ENCODE data around the gene RSPO3. TPM values are rescaled to one million over a fixed set of nuclear protein-coding genes. Genes with fewer than 3 reads are reported as not detected.

RSPO3 gene
- polyA plus RNA-seq, 1 of the 3 experiments (the other 2 are of a cell fraction): not detected

GRCh38 chr6:127178746-127179145 lies 60.3 kb downstream of the RSPO3 start:
- TF ChIP-seq MEF2A (IDR thresholded peaks at IDR 0.05; ENCODE audit: borderline replicate concordance, low read depth) (no peak), FOSL2 (IDR thresholded peaks at IDR 0.05; ENCODE audit: borderline replicate concordance, low read depth) (no peak), TCF12 (IDR thresholded peaks at IDR 0.05) (no peak), NRF1 (IDR thresholded peaks at IDR 0.05; ENCODE audit: low read depth, low read length) (no peak), CHD2 (IDR thresholded peaks at IDR 0.05; ENCODE audit: low read length, partially characterized antibody) (no peak)
- WGBS (ENCODE audit: low lambda C conversion rate): 0% methylated on average over 1 of the region's 1 CpG
- H3K36me3 ChIP-seq (replicated peaks in 1 of 2; ENCODE audit: control insufficient read depth in 1 of 2, insufficient read depth in 2 of 2, low read length in 1 of 2): no peaks in the 10 kb centered on the region
- H3F3A ChIP-seq (replicated peaks; ENCODE audit: insufficient read depth): no peaks in the 10 kb centered on the region
- H3K4me1 ChIP-seq (ENCODE audit: control insufficient read depth in 1 of 2, insufficient read depth in 2 of 2, low read depth in 1 of 2, low read length in 1 of 2): no peaks in the 10 kb centered on the region; a peak in 1 of 4 replicates
- H3K27ac ChIP-seq (ENCODE audit: low read depth in 2 of 2, low read length in 1 of 2): no peak overlapping the region
- no peaks in the 10 kb centered on the region for H3K79me2 ChIP-seq (ENCODE audit: insufficient read depth)
- no peak overlapping the region for H3K9ac ChIP-seq
- no peak overlapping the region for H3K4me2 ChIP-seq
- DNase-seq: no peak
- no peak overlapping the region for H3K4me3 ChIP-seq (ENCODE audit: low read depth in 2 of 2, low read length in 1 of 2)
- no peaks in the 10 kb centered on the region for H4K20me1 ChIP-seq (ENCODE audit: insufficient read depth)
- no peaks in the 10 kb centered on the region for H3K9me2 ChIP-seq
- no peak overlapping the region for H2AFZ ChIP-seq (ENCODE audit: low read depth)
- H3K27me3 ChIP-seq (ENCODE audit: insufficient read depth): no peaks in the 10 kb centered on the region; the same call in 1 of the 2 replicates
- no peaks in the 10 kb centered on the region for H3K9me3 ChIP-seq
- ChIA-PET POLR2A (no interaction called here), CTCF (no interaction called here)

- Histone ChIP-seq H3K4me1 (ENCODE audit: control insufficient read depth in 1 of 2, insufficient read depth in 2 of 2, low read depth in 1 of 2, low read length in 1 of 2) (no peaks in the 10 kb centered on the region; a peak in 1 of 4 replicates), H3K27me3 (ENCODE audit: insufficient read depth) (no peaks in the 10 kb centered on the region; the same call in 1 of the 2 replicates), H3K4me3 (ENCODE audit: low read depth in 2 of 2, low read length in 1 of 2) (no peak overlapping the region), H3K27ac (ENCODE audit: low read depth in 2 of 2, low read length in 1 of 2) (no peak overlapping the region), H3K79me2 (ENCODE audit: insufficient read depth) (no peaks in the 10 kb centered on the region), H3F3A (replicated peaks; ENCODE audit: insufficient read depth) (no peaks in the 10 kb centered on the region), H2AFZ (ENCODE audit: low read depth) (no peak overlapping the region), H4K20me1 (ENCODE audit: insufficient read depth) (no peaks in the 10 kb centered on the region), H3K9me2 (no peaks in the 10 kb centered on the region), H3K4me2 (no peak overlapping the region), H3K9ac (no peak overlapping the region), H3K36me3 (replicated peaks in 1 of 2; ENCODE audit: control insufficient read depth in 1 of 2, insufficient read depth in 2 of 2, low read length in 1 of 2) (no peaks in the 10 kb centered on the region), H3K9me3 (no peaks in the 10 kb centered on the region)
- no peak for TF ChIP-seq FOSL2 (IDR thresholded peaks at IDR 0.05; ENCODE audit: borderline replicate concordance, low read depth)
- no peak for TF ChIP-seq USF2 (IDR thresholded peaks at IDR 0.05; ENCODE audit: borderline replicate concordance, low read depth, low read length)
- no peak for TF ChIP-seq PBX3 (IDR thresholded peaks at IDR 0.05)
- no peak for TF ChIP-seq USF1 (IDR thresholded peaks at IDR 0.05; ENCODE audit: borderline replicate concordance, low read depth)
- no peak for TF ChIP-seq CTCF (IDR thresholded peaks at IDR 0.05)
- TF ChIP-seq FOXM1 (IDR thresholded peaks at IDR 0.05; ENCODE audit: low read depth): no peak
- no peak for TF ChIP-seq CHD2 (IDR thresholded peaks at IDR 0.05; ENCODE audit: low read length, partially characterized antibody)
- TF ChIP-seq POLR2AphosphoS5 (IDR thresholded peaks at IDR 0.05; ENCODE audit: low read depth, low read length): no peak
- TF ChIP-seq IRF3 (IDR thresholded peaks at IDR 0.05; ENCODE audit: low read depth, low read length): no peak
- no peak for TF ChIP-seq YY1 (IDR thresholded peaks at IDR 0.05; ENCODE audit: low read depth)
- no peak for TF ChIP-seq MAX (IDR thresholded peaks at IDR 0.05; ENCODE audit: low read depth)
- TF ChIP-seq MXI1 (IDR thresholded peaks at IDR 0.05; ENCODE audit: low read depth, low read length): no peak
- no peak for TF ChIP-seq RCOR1 (IDR thresholded peaks at IDR 0.05; ENCODE audit: low read length)
- ChIA-PET CTCF (interaction anchor here (1.5 kb wide), 1 partner anchor 10 kb away, joined by 4 read pairs; no protein-coding TSS in a partner anchor), POLR2A (no interaction called here)
- DNase-seq: no peak
These were observed 62.0 kb downstream of the RSPO3 start for GRCh38 chr6:127180426-127180825.
